AG09319 (cell line): ENCODE data around the gene IRAK2.
"Not testable (repeated sequence)": the region's sequence is repeated elsewhere in the genome, so short reads cannot be mapped to it uniquely, and the experiment has no call there.

Experiments
- DNase-seq: peaks from one replicate; pipeline ENCODE4 v3.0.0-alpha.2; 2010; ENCODE audit warnings: low read depth; ENCODE audit errors: extremely low read depth
- CTCF ChIP-seq: IDR thresholded peaks from 2 replicates; pipeline ENCODE4 v1.5.1; 2011; ENCODE audit warnings: low read depth, mild to moderate bottlenecking, inconsistent platforms, low read length, moderate library complexity

The IRAK2 gene

DNA sequence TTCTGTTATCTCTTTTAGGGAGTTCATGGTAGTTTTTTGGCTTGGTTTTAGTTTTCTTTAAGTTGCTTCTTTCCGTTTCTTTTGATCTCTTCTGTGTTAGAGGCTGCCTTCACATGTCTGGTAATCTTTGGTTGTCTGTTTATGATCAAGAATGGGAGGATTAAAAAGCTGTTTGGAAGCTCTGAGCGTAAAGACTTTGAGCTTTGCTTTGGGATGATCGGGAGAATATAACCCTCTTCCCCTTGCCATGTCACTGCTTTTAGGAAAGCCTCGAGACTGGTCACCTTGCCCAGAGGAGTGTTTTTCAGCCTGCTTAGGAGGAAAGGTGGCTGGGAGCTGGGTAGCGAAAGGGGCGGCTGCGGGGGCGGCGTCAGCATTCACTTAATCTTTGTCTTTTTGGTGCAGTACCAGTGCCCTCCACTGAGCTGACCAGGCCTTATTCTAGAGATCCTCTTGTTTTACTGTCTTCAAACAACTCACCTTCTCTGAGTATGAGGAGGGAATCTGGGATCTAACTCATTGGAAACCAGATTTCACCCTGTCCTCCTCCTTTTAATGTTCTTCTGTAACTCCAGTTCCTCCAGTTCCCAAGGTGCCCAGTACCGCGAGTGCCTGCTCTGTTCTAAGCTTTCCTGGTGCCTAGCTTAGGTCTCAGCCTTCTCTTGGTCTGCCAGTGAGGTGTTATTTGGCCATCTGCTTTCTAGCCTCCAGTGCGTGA lies 99.1 kb downstream of the IRAK2 start:
- no peak for DNase-seq
- peak; percentile 36 for TF ChIP-seq CTCF

- no peak for DNase-seq
- no peak for TF ChIP-seq CTCF
These were observed 101.1 kb downstream of the IRAK2 start for GRCh38 chr3:10265833-10266232.

- not testable (repeated sequence) for DNase-seq
These were observed 102.2 kb downstream of the IRAK2 start for GRCh38 chr3:10266936-10267335.

- DNase-seq, result no peak
- TF ChIP-seq CTCF, result no peak
These were observed 103.4 kb downstream of the IRAK2 start for GRCh38 chr3:10268116-10268515.

DNA sequence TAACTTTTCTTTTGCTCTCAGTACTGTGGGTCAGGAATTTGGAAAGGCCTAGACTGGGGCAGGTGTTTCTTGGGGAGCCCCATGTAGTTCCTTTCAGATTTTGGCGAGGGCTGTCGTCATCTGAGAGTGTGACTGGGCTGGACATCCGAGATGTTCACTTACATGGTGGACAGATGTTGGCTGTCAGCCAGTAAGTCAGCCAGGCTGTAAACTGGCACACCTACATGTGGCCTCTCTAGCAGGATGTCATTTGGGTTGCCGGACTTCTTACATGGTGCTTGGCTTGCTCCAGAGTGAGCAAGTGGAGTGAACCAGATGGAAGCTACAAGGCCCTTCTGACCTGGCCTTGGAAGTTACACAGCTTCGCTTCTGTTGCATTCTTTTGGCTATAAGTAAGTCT lies 104.2 kb downstream of the IRAK2 start:
- no peak for DNase-seq
- no peak for TF ChIP-seq CTCF

DNA sequence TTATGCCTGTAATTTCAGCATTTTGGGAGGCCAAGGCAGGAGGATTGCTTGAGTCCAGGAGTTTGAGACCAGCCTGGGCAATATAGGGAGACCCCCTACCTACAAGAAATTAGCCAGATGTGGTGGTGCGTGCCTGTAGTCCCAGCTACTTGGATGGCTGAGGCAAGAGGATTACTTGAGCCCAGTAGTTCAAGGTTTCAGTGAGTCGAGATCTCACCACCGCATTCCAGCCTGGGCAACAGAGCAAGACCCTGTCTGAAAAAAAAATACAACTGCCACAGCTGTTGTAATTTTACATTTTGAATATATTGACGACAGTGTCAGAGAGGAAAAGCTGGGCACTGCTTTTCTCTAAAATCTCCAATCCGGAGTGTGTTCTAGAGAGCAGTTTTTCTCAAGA lies 104.7 kb downstream of the IRAK2 start:
- no peak for DNase-seq
- no peak for TF ChIP-seq CTCF

GRCh38 chr3:10272476-10272875 lies 107.8 kb downstream of the IRAK2 start:
- DNase-seq, result not testable (repeated sequence)

DNA sequence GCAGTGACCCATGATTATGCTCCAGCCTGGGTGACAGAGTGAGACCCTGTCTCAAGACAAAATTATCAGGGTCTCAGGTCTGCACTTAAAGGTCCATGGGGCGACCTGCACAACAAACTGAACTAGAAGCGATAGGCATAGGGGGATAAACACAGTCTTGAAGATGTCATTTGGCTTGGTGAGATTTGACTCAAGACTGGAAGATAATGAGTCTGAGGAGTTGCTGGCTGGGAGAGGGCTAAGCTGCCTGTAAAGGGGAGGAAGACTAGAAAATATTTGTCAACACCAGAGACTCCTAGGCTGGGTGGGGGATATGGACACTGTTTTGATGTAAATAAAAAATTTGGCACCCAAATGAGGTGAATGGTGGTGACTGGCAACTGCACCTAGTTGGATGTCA lies 108.3 kb downstream of the IRAK2 start:
- no peak for TF ChIP-seq CTCF
- no peak for DNase-seq
